Measurements from ENCODE around the gene MOCS1.

DNA sequence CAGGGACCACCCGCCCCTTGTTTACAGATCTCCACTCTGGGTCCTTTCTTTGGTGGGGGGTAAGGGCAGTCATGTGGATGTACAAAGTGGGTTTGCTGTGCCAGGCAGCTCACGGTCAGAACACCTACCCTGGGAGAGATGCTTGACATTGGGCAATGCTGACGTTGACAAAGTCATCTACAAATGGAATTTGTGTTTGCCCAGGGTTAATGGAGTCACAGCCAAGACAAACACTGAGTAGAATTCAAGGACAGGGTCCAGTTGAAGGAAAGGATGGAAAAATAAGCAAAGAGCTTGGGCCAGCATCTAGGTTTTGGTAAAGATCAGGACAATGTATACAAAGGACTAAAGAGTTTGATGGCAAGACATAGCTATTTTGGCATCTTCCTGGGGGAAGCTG lies 54.7 kb downstream of the MOCS1 start:
- TF ChIP-seq EZH2 (IDR thresholded peaks at IDR 0.05; ENCODE audit: low read depth) = no peak
- TF ChIP-seq, protein P1, sequence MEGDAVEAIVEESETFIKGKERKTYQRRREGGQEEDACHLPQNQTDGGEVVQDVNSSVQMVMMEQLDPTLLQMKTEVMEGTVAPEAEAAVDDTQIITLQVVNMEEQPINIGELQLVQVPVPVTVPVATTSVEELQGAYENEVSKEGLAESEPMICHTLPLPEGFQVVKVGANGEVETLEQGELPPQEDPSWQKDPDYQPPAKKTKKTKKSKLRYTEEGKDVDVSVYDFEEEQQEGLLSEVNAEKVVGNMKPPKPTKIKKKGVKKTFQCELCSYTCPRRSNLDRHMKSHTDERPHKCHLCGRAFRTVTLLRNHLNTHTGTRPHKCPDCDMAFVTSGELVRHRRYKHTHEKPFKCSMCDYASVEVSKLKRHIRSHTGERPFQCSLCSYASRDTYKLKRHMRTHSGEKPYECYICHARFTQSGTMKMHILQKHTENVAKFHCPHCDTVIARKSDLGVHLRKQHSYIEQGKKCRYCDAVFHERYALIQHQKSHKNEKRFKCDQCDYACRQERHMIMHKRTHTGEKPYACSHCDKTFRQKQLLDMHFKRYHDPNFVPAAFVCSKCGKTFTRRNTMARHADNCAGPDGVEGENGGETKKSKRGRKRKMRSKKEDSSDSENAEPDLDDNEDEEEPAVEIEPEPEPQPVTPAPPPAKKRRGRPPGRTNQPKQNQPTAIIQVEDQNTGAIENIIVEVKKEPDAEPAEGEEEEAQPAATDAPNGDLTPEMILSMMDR (conservative IDR thresholded peaks at IDR 0.05) = no peak
